Upper lobe of left lung (tissue), 6 donors: ENCODE measurements around the gene LXN. TPM values are rescaled to one million over a fixed set of nuclear protein-coding genes. Genes with fewer than 3 reads are reported as not detected.

Source experiments
- ATAC-seq, 2 donors: fragments of 200-7000 bp; cut with Tn5 transposase; one replicate each; pipeline ENCODE4 v1.9.1; 2022; ENCODE audit warnings: mild to moderate bottlenecking in 2 of 2, moderate library complexity in 2 of 2; ENCODE audit not compliant: low FRiP score in 2 of 2
- DNase-seq, 2 donors: peaks; one replicate each; pipeline ENCODE4 v3.0.0-alpha.2; 2019 to 2020
- H3K27ac ChIP-seq, 4 donors: fragments of 200-600 bp; sonication (generic); one replicate each; pipeline ENCODE4 v1.5.1; 2016 to 2019
- H3K27me3 ChIP-seq, 4 donors: fragments of 200-600 bp; sonication (generic); one replicate each; pipeline ENCODE4 v1.5.1; 2017 to 2019
- H3K36me3 ChIP-seq, 4 donors: fragments of 200-600 bp; sonication (generic); one replicate each; pipeline ENCODE4 v1.5.1; 2016 to 2019
- H3K4me1 ChIP-seq, 4 donors: fragments of 200-600 bp; sonication (generic); one replicate each; pipeline ENCODE4 v1.5.1; 2018 to 2019
- H3K4me3 ChIP-seq, 4 donors: fragments of 200-600 bp; sonication (generic); one replicate each; pipeline ENCODE4 v1.5.1; 2017 to 2019; ENCODE audit warnings: mild to moderate bottlenecking in 2 of 4, moderate library complexity in 1 of 4
- H3K9me3 ChIP-seq, 4 donors: fragments of 200-600 bp; sonication (generic); one replicate each; pipeline ENCODE4 v1.5.1; 2018 to 2019
- CTCF ChIP-seq, 6 experiments: fragments of 450-650 bp in 4 of 6; fragments of 200-600 bp in 2 of 6; sonication (generic) in 2 of 6; IDR thresholded peaks; one replicate each; pipeline ENCODE4 v1.5.1; 2016 to 2019; ENCODE audit warnings: antibody characterized with exemption in 6 of 6
- EP300 ChIP-seq, 4 donors: sonication (generic); formaldehyde crosslinking; IDR thresholded peaks; one replicate each; pipeline ENCODE4 v1.5.1; 2017; ENCODE audit warnings: antibody characterized with exemption in 4 of 4, control low read depth in 2 of 4
- POLR2A ChIP-seq, 4 donors: fragments of 450-650 bp; IDR thresholded peaks; one replicate each; pipeline ENCODE4 v1.5.1; 2016 to 2017; ENCODE audit warnings: antibody characterized with exemption in 4 of 4, mild to moderate bottlenecking in 2 of 4
- POLR2AphosphoS5 ChIP-seq, 2 donors: sonication (generic); formaldehyde crosslinking; IDR thresholded peaks; one replicate each; pipeline ENCODE4 v1.5.1; 2017; ENCODE audit warnings: antibody characterized with exemption in 2 of 2
- WGBS, 2 donors: methylation state at CpG; one replicate each; pipeline ENCODE4 v1.1.5; 2017 to 2018; 5-methylcytosine and 5-hydroxymethylcytosine counted together
- total RNA-seq, 6 donors: library from RNA; depleted of rRNA in 4 of 6; stranded (reverse); fragments of >200 nt in 4 of 6; gene quantifications; one replicate each; pipeline versions ENCODE4 v1.1.0 to v1.2.1, GENCODE V29; 2016 to 2021
- donor health status: DM: no; HTN: no; CAD: no; lungs with moderate emphysema.
- donor health status: DM: no; HTN: yes; CAD: no; lungs with severe emphysema.

Gene LXN
- total RNA-seq, 6 donors from 2014 or later = 10.4 to 26.6 (median 19.8) TPM

- peaks cover 13 to 22% (median 20%) of the 10 kb centered on the region in 4 donors for H3K4me1 ChIP-seq
- H3K27ac ChIP-seq = peak overlapping the region in 3 of 4 donors; percentile 26 to 44 (median 38)
- ATAC-seq = peak; percentile 14 to 78
- peak in 1 of 2 donors; percentile 75 for DNase-seq
- 62 to 78% methylated on average over 6 of the region's 6 CpGs for WGBS, 2 donors
- no peaks in the 10 kb centered on the region for H3K27me3 ChIP-seq
- H3K4me3 ChIP-seq = no peak overlapping the region
- H3K36me3 ChIP-seq = peaks cover 0 to 15% (median 0%) of the 10 kb centered on the region in 4 donors
- H3K9me3 ChIP-seq = no peaks in the 10 kb centered on the region
- no peak for TF ChIP-seq CTCF (IDR thresholded peaks at IDR 0.05)
- TF ChIP-seq EP300 (IDR thresholded peaks at IDR 0.05) = peak in 1 of 4 donors; percentile 32
Observed at GRCh38 chr3:158642474-158643210, 29.8 kb downstream of the LXN start.

- peak overlapping the region in 1 of 4 donors; percentile 26 for H3K27ac ChIP-seq
- TF ChIP-seq EP300 (IDR thresholded peaks at IDR 0.05) = no peak
- TF ChIP-seq CTCF (IDR thresholded peaks at IDR 0.05) = no peak
- no peak for TF ChIP-seq POLR2AphosphoS5 (IDR thresholded peaks at IDR 0.05)
Observed at GRCh38 chr3:158642005-158642404, 30.4 kb downstream of the LXN start.

GRCh38 chr3:158640646-158641045 is 31.8 kb downstream of the LXN start:
- TF ChIP-seq POLR2A (IDR thresholded peaks at IDR 0.05) (no peak), POLR2AphosphoS5 (IDR thresholded peaks at IDR 0.05) (no peak), CTCF (IDR thresholded peaks at IDR 0.05) (no peak), EP300 (IDR thresholded peaks at IDR 0.05) (no peak)
- 84 to 87% methylated on average over 7 of the region's 7 CpGs for WGBS, 2 donors

More at GRCh38 chr3:158642005-158642404, 30.4 kb downstream of the LXN start:
- H3K27me3 ChIP-seq = no peaks in the 10 kb centered on the region
- H3K36me3 ChIP-seq = peaks cover 0 to 11% (median 0%) of the 10 kb centered on the region in 4 donors
- 81 to 84% methylated on average over 7 of the region's 7 CpGs for WGBS, 2 donors
- no peaks in the 10 kb centered on the region for H3K9me3 ChIP-seq
- DNase-seq (no peak), ATAC-seq (no peak)
- no peak overlapping the region for H3K4me3 ChIP-seq
- H3K4me1 ChIP-seq = peaks cover 13 to 22% (median 20%) of the 10 kb centered on the region in 4 donors

GRCh38 chr3:158631981-158632380 is 40.5 kb downstream of the LXN start:
- Histone ChIP-seq H3K27me3 (no peaks in the 10 kb centered on the region), H3K27ac (no peak overlapping the region), H3K4me3 (no peak overlapping the region), H3K36me3 (no peaks in the 10 kb centered on the region), H3K9me3 (no peaks in the 10 kb centered on the region), H3K4me1 (no peaks in the 10 kb centered on the region)
- ATAC-seq (no peak), DNase-seq (no peak)
- TF ChIP-seq EP300 (IDR thresholded peaks at IDR 0.05) (no peak), POLR2A (IDR thresholded peaks at IDR 0.05) (no peak), POLR2AphosphoS5 (IDR thresholded peaks at IDR 0.05) (no peak), CTCF (IDR thresholded peaks at IDR 0.05) (no peak)

More at GRCh38 chr3:158640646-158641045, 31.8 kb downstream of the LXN start:
- Histone ChIP-seq H3K27ac (no peak overlapping the region), H3K9me3 (no peaks in the 10 kb centered on the region), H3K4me1 (peaks cover 8 to 21% (median 9%) of the 10 kb centered on the region in 4 donors), H3K36me3 (no peaks in the 10 kb centered on the region), H3K4me3 (no peak overlapping the region), H3K27me3 (no peaks in the 10 kb centered on the region)
- DNase-seq (no peak), ATAC-seq (no peak)

GRCh38 chr3:158625881-158626280 is 46.6 kb downstream of the LXN start:
- WGBS, 2 donors = 84 to 94% methylated on average over 1 of the region's 1 CpG
- no peak for ATAC-seq
- TF ChIP-seq POLR2A (IDR thresholded peaks at IDR 0.05) (no peak), CTCF (IDR thresholded peaks at IDR 0.05) (no peak), EP300 (IDR thresholded peaks at IDR 0.05) (no peak), POLR2AphosphoS5 (IDR thresholded peaks at IDR 0.05) (no peak)

More at GRCh38 chr3:158625881-158626280, 46.6 kb downstream of the LXN start:
- Histone ChIP-seq H3K4me1 (no peaks in the 10 kb centered on the region), H3K27ac (no peak overlapping the region), H3K27me3 (no peaks in the 10 kb centered on the region), H3K9me3 (peaks cover 0 to 7% (median 5%) of the 10 kb centered on the region in 4 donors), H3K36me3 (no peaks in the 10 kb centered on the region), H3K4me3 (no peak overlapping the region)
- DNase-seq = no peak
